Measurements from ENCODE around the gene KLHL25.
"Not testable (repeated sequence)": the region's sequence is repeated elsewhere in the genome, so short reads cannot be mapped to it uniquely, and the experiment has no call there.

The KLHL25 gene

GRCh38 chr15:85794598-85795336 lies at the start of gene KLHL25:
Gene KLHL25 (minus strand): TSS chr15:85794925. CDS start chr15:85769810, 25,115 bp downstream.
- DNase-seq, result peak; percentile 16

- DNase-seq, result no peak
Measured at GRCh38 chr15:85840802-85841152, 46.1 kb upstream of the KLHL25 start.

- DNase-seq, result no peak
Measured at GRCh38 chr15:85840079-85840801, 45.5 kb upstream of the KLHL25 start.

GRCh38 chr15:85839643-85840042 lies 44.9 kb upstream of the KLHL25 start:
- DNase-seq, result no peak

GRCh38 chr15:85838655-85839054 lies 43.9 kb upstream of the KLHL25 start:
- no peak for DNase-seq

- no peak for DNase-seq
Measured at GRCh38 chr15:85837881-85838280, 43.2 kb upstream of the KLHL25 start.

- DNase-seq, result no peak
Measured at GRCh38 chr15:85837011-85837433, 42.3 kb upstream of the KLHL25 start.

GRCh38 chr15:85834651-85835050 lies 39.9 kb upstream of the KLHL25 start:
- DNase-seq, result no peak

GRCh38 chr15:85832394-85832793 lies 37.7 kb upstream of the KLHL25 start:
- DNase-seq, result no peak

- no peak for DNase-seq
Measured at GRCh38 chr15:85831415-85832113, 36.8 kb upstream of the KLHL25 start.

- not testable (repeated sequence) for DNase-seq
Measured at GRCh38 chr15:85829754-85830153, 35.0 kb upstream of the KLHL25 start.

- DNase-seq, result no peak
Measured at GRCh38 chr15:85828874-85829273, 34.1 kb upstream of the KLHL25 start.

- DNase-seq, result no peak
Measured at GRCh38 chr15:85828126-85828525, 33.4 kb upstream of the KLHL25 start.

GRCh38 chr15:85826756-85827515 lies 32.2 kb upstream of the KLHL25 start:
- DNase-seq, result no peak

- no peak for DNase-seq
Measured at GRCh38 chr15:85825719-85826118, 31.0 kb upstream of the KLHL25 start.

- no peak for DNase-seq
Measured at GRCh38 chr15:85825118-85825517, 30.4 kb upstream of the KLHL25 start.

GRCh38 chr15:85821545-85821944 lies 26.8 kb upstream of the KLHL25 start:
- no peak for DNase-seq

- DNase-seq, result no peak
Measured at GRCh38 chr15:85819938-85820337, 25.2 kb upstream of the KLHL25 start.

GRCh38 chr15:85813234-85813633 lies 18.5 kb upstream of the KLHL25 start:
- no peak for DNase-seq

GRCh38 chr15:85810075-85810474 lies 15.3 kb upstream of the KLHL25 start:
- DNase-seq, result no peak

GRCh38 chr15:85805420-85805819 lies 10.7 kb upstream of the KLHL25 start:
- DNase-seq, result no peak

- no peak for DNase-seq
Measured at GRCh38 chr15:85804481-85805170, 9.9 kb upstream of the KLHL25 start.

Measured in NCI-H187 treated with DMSO at 0.1 percent for 48 hours (cell line).